Testis (tissue), 2 donors: ENCODE measurements around the gene SHLD1.

ENCODE experiments used
- CTCF ChIP-seq, 3 experiments: fragments of 450-650 bp in 2 of 3; fragments of 200-600 bp in 1 of 3; sonication (generic) in 1 of 3; IDR thresholded peaks; one replicate each; pipeline ENCODE4 v1.5.1; 2016 to 2019; ENCODE audit warnings: antibody characterized with exemption in 3 of 3, mild to moderate bottlenecking in 2 of 3, moderate library complexity in 1 of 3
- POLR2A ChIP-seq: fragments of 450-650 bp; IDR thresholded peaks from one replicate; pipeline ENCODE4 v1.6.1; 2017; ENCODE audit warnings: antibody characterized with exemption, mild to moderate bottlenecking, moderate library complexity

DNA sequence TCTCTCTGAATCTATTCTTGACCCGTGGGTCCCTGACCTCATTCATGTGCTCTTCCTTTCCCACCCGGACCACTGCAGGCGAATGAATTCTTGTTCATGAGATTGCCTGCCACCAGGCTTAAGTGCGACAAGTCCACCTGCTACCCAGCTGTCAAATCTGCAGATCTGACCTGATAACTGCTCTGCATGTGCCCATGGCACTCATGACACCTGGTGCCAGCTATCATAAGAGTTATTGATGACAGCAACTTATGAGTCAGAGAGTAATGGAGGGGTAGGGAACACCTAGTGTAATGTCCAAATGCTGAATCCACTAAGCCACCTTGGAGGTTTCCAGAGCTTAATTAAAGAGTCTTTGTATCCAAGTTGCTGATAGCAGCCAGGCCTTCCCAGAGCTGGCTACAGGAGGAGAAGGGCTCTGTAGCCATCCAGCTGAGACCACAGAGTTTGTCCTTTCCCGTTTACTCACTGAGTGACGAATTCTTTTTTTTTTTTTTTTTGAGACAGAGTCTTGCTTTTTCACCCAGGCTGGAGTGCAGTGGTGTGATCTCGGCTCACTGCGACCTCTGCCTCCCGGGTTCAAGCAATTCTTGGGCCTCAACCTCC, 17.4 kb downstream of the SHLD1 start:
- TF ChIP-seq POLR2A (no peak), CTCF (IDR thresholded peaks at IDR 0.05) (no peak)
